Sigmoid colon (tissue), 7 donors: Measurements from ENCODE around the gene PASD1. TPM values are rescaled to one million over a fixed set of nuclear protein-coding genes. Genes with fewer than 3 reads are reported as not detected.

Source experiments
- DNase-seq: peaks from one replicate; pipeline ENCODE4 v3.0.0-alpha.2; 2019
- H3K27ac ChIP-seq, 4 donors: fragments of 200-600 bp; sonication (generic); one replicate each; pipeline ENCODE4 v1.5.1; 2016 to 2019; ENCODE audit warnings: mild to moderate bottlenecking in 1 of 4
- H3K27me3 ChIP-seq, 3 donors: fragments of 200-600 bp; sonication (generic); one replicate each; pipeline ENCODE4 v1.5.1; 2019; ENCODE audit warnings: mild to moderate bottlenecking in 1 of 3
- H3K36me3 ChIP-seq, 4 donors: fragments of 200-600 bp; sonication (generic); one replicate each; pipeline ENCODE4 v1.5.1; 2016 to 2019
- H3K4me1 ChIP-seq, 4 donors: fragments of 200-600 bp; sonication (generic); one replicate each; pipeline ENCODE4 v1.5.1; 2017 to 2019
- H3K4me3 ChIP-seq, 4 donors: fragments of 200-600 bp; sonication (generic); one replicate each; pipeline ENCODE4 v1.5.1; 2017 to 2019; ENCODE audit warnings: mild to moderate bottlenecking in 2 of 4, moderate library complexity in 1 of 4
- H3K9me3 ChIP-seq, 4 donors: fragments of 200-600 bp in 3 of 4; sonication (generic) in 3 of 4; one replicate each; pipeline versions ENCODE4 v1.5.1 to v1.6.1; 2013 to 2019
- CTCF ChIP-seq, 4 experiments: fragments of 450-650 bp in 3 of 4; fragments of 200-600 bp in 1 of 4; IDR thresholded peaks; one replicate each; pipeline ENCODE4 v1.5.1; 2016 to 2019; ENCODE audit warnings: antibody characterized with exemption in 4 of 4, mild to moderate bottlenecking in 3 of 4, moderate library complexity in 2 of 4
- EP300 ChIP-seq, 4 donors: sonication (generic); formaldehyde crosslinking; IDR thresholded peaks; one replicate each; pipeline ENCODE4 v1.6.1; 2017; ENCODE audit warnings: antibody characterized with exemption in 4 of 4
- POLR2A ChIP-seq, 2 donors: fragments of 450-650 bp; IDR thresholded peaks; one replicate each; pipeline ENCODE4 v1.6.1; 2016; ENCODE audit warnings: antibody characterized with exemption in 2 of 2, mild to moderate bottlenecking in 2 of 2, moderate library complexity in 2 of 2
- POLR2AphosphoS5 ChIP-seq, 4 donors: sonication (generic); formaldehyde crosslinking; IDR thresholded peaks; one replicate each; pipeline ENCODE4 v1.6.1; 2017; ENCODE audit warnings: antibody characterized with exemption in 4 of 4
- WGBS, 2 donors: extraction: QIAGEN DNeasy Blood & Tissue Kit; methylation state at CpG; one replicate each; pipeline ENCODE4 v1.1.7; 2013; 5-methylcytosine and 5-hydroxymethylcytosine counted together
- intact Hi-C: fragments of 100-400 bp; cut with DNase I; formaldehyde crosslinking; loops from one replicate; pipeline ENCODE4 v1.15.1; 2023
- polyA plus RNA-seq, 3 donors: library from polyadenylated mRNA; stranded (reverse); fragments of 200-250 nt; gene quantifications; one replicate each; pipeline ENCODE4 v1.2.3, GENCODE V29; 2013
- total RNA-seq, 4 donors: library from RNA; depleted of rRNA; stranded (reverse); fragments of >200 nt; gene quantifications; one replicate each; pipeline ENCODE4 v1.1.0, GENCODE V29; 2016
- donor health status: healthy with polysubstance abuse.
- donor health status: Bipolar disorder and iron deficiency.
- donor health status: healthy.

Gene PASD1
- total and polyA plus RNA-seq, 7 donors: not detected

GRCh38 chrX:151724563-151725337, 161.3 kb downstream of the PASD1 start:
- H3K4me1 ChIP-seq: no peaks in the 10 kb centered on the region
- H3K9me3 ChIP-seq: no peaks in the 10 kb centered on the region
- no peak overlapping the region for H3K4me3 ChIP-seq
- intact Hi-C loops: no loop called here
- no peaks in the 10 kb centered on the region for H3K27me3 ChIP-seq
- DNase-seq: no peak
- 31 to 59% methylated on average over 7 of the region's 7 CpGs for WGBS, 2 donors
- no peak for TF ChIP-seq POLR2AphosphoS5 (IDR thresholded peaks at IDR 0.05)
- no peak for TF ChIP-seq POLR2A (IDR thresholded peaks at IDR 0.05)
- TF ChIP-seq EP300 (IDR thresholded peaks at IDR 0.05): no peak
- no peak for TF ChIP-seq CTCF (IDR thresholded peaks at IDR 0.05)
- no peaks in the 10 kb centered on the region for H3K36me3 ChIP-seq
- no peak overlapping the region for H3K27ac ChIP-seq

GRCh38 chrX:151725338-151725614, 161.8 kb downstream of the PASD1 start:
- Histone ChIP-seq H3K27me3 (no peaks in the 10 kb centered on the region), H3K36me3 (no peaks in the 10 kb centered on the region), H3K27ac (no peak overlapping the region), H3K4me3 (no peak overlapping the region), H3K4me1 (no peaks in the 10 kb centered on the region), H3K9me3 (no peaks in the 10 kb centered on the region)
- no peak for DNase-seq
- no peak for TF ChIP-seq POLR2A (IDR thresholded peaks at IDR 0.05)
- no peak for TF ChIP-seq CTCF (IDR thresholded peaks at IDR 0.05)
- no peak for TF ChIP-seq EP300 (IDR thresholded peaks at IDR 0.05)
- TF ChIP-seq POLR2AphosphoS5 (IDR thresholded peaks at IDR 0.05): no peak
- 40 to 65% methylated on average over 1 of the region's 1 CpG for WGBS, 2 donors
- intact Hi-C loops: no loop called here

Other genes starting within 250 kb of the PASD1 start
- 10 to 100 TPM; 20.2 to 34.6 (median 25.0) TPM for gene VMA21, start 166.5 kb upstream of the PASD1 start, total RNA-seq
- gene VMA21, start 166.5 kb upstream of the PASD1 start, polyA plus RNA-seq: 1 to 10 TPM; 2.8 to 9.6 (median 4.2) TPM
- gene PRRG3, start 131.8 kb downstream of the PASD1 start, total RNA-seq: 1 to 10 TPM in 3 of 4 donors, under 1 TPM in 1; 0.71 to 5.8 (median 2.2) TPM
- gene PRRG3, start 131.8 kb downstream of the PASD1 start, polyA plus RNA-seq: 1 to 10 TPM in 1 of 3 donors, under 1 TPM in 1, not detected in 1; 0.34 to 1.8 TPM
- gene FATE1, start 152.4 kb downstream of the PASD1 start, total RNA-seq: not detected
- gene FATE1, start 152.4 kb downstream of the PASD1 start, polyA plus RNA-seq: under 1 TPM in 1 of 3 donors, not detected in 2; 0.06 TPM
- not detected for gene CNGA2, start 171.1 kb downstream of the PASD1 start, total RNA-seq
- under 1 TPM in 1 of 3 donors, not detected in 2; under 0.01 TPM for gene CNGA2, start 171.1 kb downstream of the PASD1 start, polyA plus RNA-seq